Measurements from ENCODE around the gene CAMSAP1.

The CAMSAP1 gene

DNA sequence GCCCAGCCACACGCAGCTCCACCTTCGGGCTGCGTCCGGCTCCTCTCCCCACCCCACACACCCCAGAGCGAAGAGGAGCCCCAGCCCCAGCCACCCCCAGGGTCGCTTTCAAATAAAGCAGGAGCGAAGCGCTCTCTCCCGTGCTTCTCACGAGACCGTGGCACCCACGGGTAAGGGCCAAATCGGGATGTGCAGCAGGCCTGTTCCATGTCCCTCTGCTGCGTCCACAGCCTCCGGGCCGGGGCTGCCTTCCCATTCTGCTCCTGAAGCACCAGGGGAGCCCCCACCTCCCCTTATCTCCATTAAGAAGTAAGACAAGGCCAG, 145.5 kb downstream of the CAMSAP1 start:
- Histone ChIP-seq H3K4me2 (no peak overlapping the region), H3K4me3 (no peak overlapping the region), H3K27me3 (no peaks in the 10 kb centered on the region), H4K20me1 (peaks cover 0 to 39% (median 0%) of the 10 kb centered on the region in 11 experiments; a peak in 2 of 22 replicates), H3K36me3 (no peaks in the 10 kb centered on the region), H3K4me1 (no peaks in the 10 kb centered on the region), H3K27ac (no peak overlapping the region), H3K9ac (no peak overlapping the region), H3K9me3 (replicated peaks in 1 of 11) (peaks cover 18 to 23% (median 21%) of the 10 kb centered on the region in 11 experiments)
- no peak for TF ChIP-seq Cebpa-rat (IDR thresholded peaks at IDR 0.05)

DNA sequence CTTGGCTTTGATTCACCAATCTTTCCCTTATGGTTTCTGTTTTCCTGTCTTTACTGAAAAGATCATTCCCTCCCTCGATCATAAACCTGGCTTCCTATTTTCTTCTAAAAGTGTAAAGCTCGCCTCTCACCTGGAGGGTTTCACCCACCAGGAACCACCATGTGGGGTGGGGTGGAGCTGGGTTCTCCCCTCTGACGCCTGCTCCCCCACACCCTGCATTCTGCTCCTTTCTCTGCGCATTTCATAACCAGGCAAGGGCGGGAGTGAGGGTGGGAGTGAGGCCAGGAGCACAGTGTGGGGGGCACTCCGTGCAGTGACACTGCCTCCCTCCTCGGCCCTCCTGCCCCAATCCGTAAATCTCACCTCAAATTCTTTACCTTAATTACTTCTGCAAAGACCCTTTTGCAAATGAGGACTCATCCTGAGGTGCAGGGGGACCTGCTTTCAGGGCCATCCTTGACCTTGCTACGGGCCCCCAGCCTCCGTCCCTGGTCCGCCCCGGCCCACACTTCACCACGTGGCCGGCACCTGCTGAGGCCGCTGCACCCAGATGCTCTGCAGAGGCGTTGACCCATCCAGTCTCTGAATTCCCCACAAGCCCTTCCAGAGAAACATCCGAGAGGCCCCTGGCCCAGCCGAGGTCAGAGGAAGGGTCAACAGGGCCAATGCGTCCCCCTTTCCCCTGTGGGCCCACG, 146.0 kb downstream of the CAMSAP1 start:
- peaks cover 0 to 39% (median 0%) of the 10 kb centered on the region in 11 experiments; a peak in 2 of 22 replicates for H4K20me1 ChIP-seq
- H3K4me1 ChIP-seq, result no peaks in the 10 kb centered on the region
- no peaks in the 10 kb centered on the region for H3K36me3 ChIP-seq
- H3K27ac ChIP-seq, result no peak overlapping the region
- H3K4me2 ChIP-seq, result no peak overlapping the region
- no peaks in the 10 kb centered on the region for H3K27me3 ChIP-seq
- H3K4me3 ChIP-seq, result no peak overlapping the region
- no peak for TF ChIP-seq Cebpa-rat (IDR thresholded peaks at IDR 0.05)
- H3K9ac ChIP-seq, result no peak overlapping the region
- peaks cover 12 to 18% (median 16%) of the 10 kb centered on the region in 11 experiments for H3K9me3 ChIP-seq (replicated peaks in 1 of 11)

GRCh38 chr9:135760465-135760864, 146.9 kb downstream of the CAMSAP1 start:
- H3K27ac ChIP-seq, result no peak overlapping the region
- H3K4me2 ChIP-seq, result no peak overlapping the region
- H4K20me1 ChIP-seq, result peaks cover 0 to 39% (median 0%) of the 10 kb centered on the region in 11 experiments; a peak in 2 of 22 replicates
- TF ChIP-seq Cebpa-rat (IDR thresholded peaks at IDR 0.05), result no peak
- H3K4me1 ChIP-seq, result no peaks in the 10 kb centered on the region
- no peaks in the 10 kb centered on the region for H3K27me3 ChIP-seq
- H3K4me3 ChIP-seq, result no peak overlapping the region
- no peak overlapping the region for H3K9ac ChIP-seq
- peaks cover 4 to 10% (median 8%) of the 10 kb centered on the region in 11 experiments; a peak in 21 of 22 replicates for H3K9me3 ChIP-seq (replicated peaks in 1 of 11)
- H3K36me3 ChIP-seq, result no peaks in the 10 kb centered on the region

- H3K4me3 ChIP-seq, result no peak overlapping the region
- H3K9me3 ChIP-seq (replicated peaks in 1 of 11), result peaks cover 0 to 3% (median under 1%) of the 10 kb centered on the region in 11 experiments; a peak in 12 of 22 replicates
- no peak for TF ChIP-seq Cebpa-rat (IDR thresholded peaks at IDR 0.05)
- peaks cover 0 to under 1% (median 0%) of the 10 kb centered on the region in 10 experiments; a peak in 1 of 20 replicates for H3K4me1 ChIP-seq
- H3K4me2 ChIP-seq, result no peak overlapping the region
- H3K27me3 ChIP-seq, result no peaks in the 10 kb centered on the region
- peaks cover 0 to 39% (median 0%) of the 10 kb centered on the region in 11 experiments; a peak in 2 of 22 replicates for H4K20me1 ChIP-seq
- no peak overlapping the region for H3K9ac ChIP-seq
- no peaks in the 10 kb centered on the region for H3K36me3 ChIP-seq
- no peak overlapping the region for H3K27ac ChIP-seq
Measured at GRCh38 chr9:135759676-135760300, 147.6 kb downstream of the CAMSAP1 start.

GRCh38 chr9:135758870-135759269, 148.5 kb downstream of the CAMSAP1 start:
- Histone ChIP-seq H3K9me3 (replicated peaks in 1 of 11) (no peaks in the 10 kb centered on the region), H3K27me3 (no peaks in the 10 kb centered on the region), H3K36me3 (no peaks in the 10 kb centered on the region), H3K27ac (no peak overlapping the region), H3K4me3 (no peak overlapping the region), H3K9ac (no peak overlapping the region), H3K4me2 (no peak overlapping the region), H3K4me1 (peaks cover 0 to 5% (median 0%) of the 10 kb centered on the region in 10 experiments; a peak in 2 of 20 replicates), H4K20me1 (peaks cover 0 to 39% (median 0%) of the 10 kb centered on the region in 11 experiments; a peak in 2 of 22 replicates)
- no peak for TF ChIP-seq Cebpa-rat (IDR thresholded peaks at IDR 0.05)
